Suprapubic skin (tissue), 4 donors: ENCODE data around the gene ST8SIA4. TPM values are rescaled to one million over a fixed set of nuclear protein-coding genes. Genes with fewer than 3 reads are reported as not detected.

Source experiments
- DNase-seq, 2 donors: peaks; one replicate each; pipeline ENCODE4 v3.0.0-alpha.2; 2019; ENCODE audit warnings: low spot score in 2 of 2
- H3K27ac ChIP-seq: fragments of 200-600 bp; sonication (generic); one replicate; pipeline ENCODE4 v1.5.1; 2019
- H3K27me3 ChIP-seq: fragments of 200-600 bp; sonication (generic); one replicate; pipeline ENCODE4 v1.5.1; 2019
- H3K36me3 ChIP-seq: fragments of 200-600 bp; sonication (generic); one replicate; pipeline ENCODE4 v1.5.1; 2019
- H3K4me1 ChIP-seq: fragments of 200-600 bp; sonication (generic); one replicate; pipeline ENCODE4 v1.5.1; 2019
- H3K4me3 ChIP-seq: fragments of 200-600 bp; sonication (generic); one replicate; pipeline ENCODE4 v1.5.1; 2019; ENCODE audit warnings: mild to moderate bottlenecking
- H3K9me3 ChIP-seq: fragments of 200-600 bp; sonication (generic); one replicate; pipeline ENCODE4 v1.5.1; 2019
- CTCF ChIP-seq, 2 donors: fragments of 200-600 bp in 1 of 2; fragments of 450-650 bp in 1 of 2; sonication (generic) in 1 of 2; IDR thresholded peaks; one replicate each; pipeline ENCODE4 v1.5.1; 2016 to 2019; ENCODE audit warnings: antibody characterized with exemption in 2 of 2, mild to moderate bottlenecking in 1 of 2, moderate library complexity in 1 of 2
- EP300 ChIP-seq: sonication (generic); formaldehyde crosslinking; IDR thresholded peaks from one replicate; pipeline ENCODE4 v1.6.1; 2017; ENCODE audit warnings: antibody characterized with exemption
- POLR2A ChIP-seq, 2 donors: fragments of 450-650 bp; IDR thresholded peaks; one replicate each; pipeline ENCODE4 v1.6.1; 2017; ENCODE audit warnings: antibody characterized with exemption in 2 of 2, mild to moderate bottlenecking in 2 of 2, moderate library complexity in 2 of 2
- POLR2AphosphoS5 ChIP-seq, 3 donors: sonication (generic); formaldehyde crosslinking; IDR thresholded peaks; one replicate each; pipeline ENCODE4 v1.6.1; 2017; ENCODE audit warnings: antibody characterized with exemption in 3 of 3
- WGBS: methylation state at CpG from one replicate; pipeline ENCODE4 v1.1.5; 2018; 5-methylcytosine and 5-hydroxymethylcytosine counted together
- total RNA-seq, 4 donors: library from RNA; depleted of rRNA; stranded (reverse); fragments of >200 nt; gene quantifications; one replicate each; pipeline ENCODE4 v1.1.0, GENCODE V29; 2016

ST8SIA4 gene
- total RNA-seq, 4 donors from 2014 or later: 0.44 to 2.3 (median 0.82) TPM

GRCh38 chr5:100905259-100905914, 2.3 kb upstream of the ST8SIA4 start:
- Histone ChIP-seq H3K27me3 (peaks cover 13% of the 10 kb centered on the region), H3K27ac (no peak overlapping the region), H3K4me3 (no peak overlapping the region), H3K36me3 (no peaks in the 10 kb centered on the region), H3K9me3 (no peaks in the 10 kb centered on the region), H3K4me1 (peaks cover 32% of the 10 kb centered on the region)
- 69% methylated on average over 6 of the region's 6 CpGs for WGBS
- TF ChIP-seq POLR2A (IDR thresholded peaks at IDR 0.05) (no peak), POLR2AphosphoS5 (IDR thresholded peaks at IDR 0.05) (no peak), EP300 (no peak), CTCF (IDR thresholded peaks at IDR 0.05) (no peak)
- no peak for DNase-seq

- Histone ChIP-seq H3K4me1 (peaks cover 35% of the 10 kb centered on the region), H3K27ac (peak overlapping the region; percentile 7), H3K4me3 (peak overlapping the region; percentile 50), H3K27me3 (peaks cover 13% of the 10 kb centered on the region), H3K9me3 (no peaks in the 10 kb centered on the region), H3K36me3 (no peaks in the 10 kb centered on the region)
- TF ChIP-seq EP300 (no peak), POLR2AphosphoS5 (IDR thresholded peaks at IDR 0.05) (no peak), CTCF (IDR thresholded peaks at IDR 0.05) (no peak), POLR2A (IDR thresholded peaks at IDR 0.05) (no peak)
- WGBS: 20% methylated on average over 23 of the region's 23 CpGs
- peak in 1 of 2 donors; percentile 75 for DNase-seq
These were observed 1.3 kb upstream of the ST8SIA4 start for GRCh38 chr5:100904259-100904861.

- Histone ChIP-seq H3K4me3 (peak overlapping the region; percentile 50), H3K27me3 (peaks cover 13% of the 10 kb centered on the region), H3K4me1 (peaks cover 35% of the 10 kb centered on the region), H3K36me3 (no peaks in the 10 kb centered on the region), H3K9me3 (no peaks in the 10 kb centered on the region), H3K27ac (peak overlapping the region; percentile 46)
- no peak for DNase-seq
- no peak for TF ChIP-seq EP300
- no peak for TF ChIP-seq CTCF (IDR thresholded peaks at IDR 0.05)
- TF ChIP-seq POLR2A (IDR thresholded peaks at IDR 0.05): no peak
- no peak for TF ChIP-seq POLR2AphosphoS5 (IDR thresholded peaks at IDR 0.05)
- 0% methylated on average over 14 of the region's 14 CpGs for WGBS
These were observed 543 bp downstream of the ST8SIA4 start for GRCh38 chr5:100902440-100903038.

- 2% methylated on average over 9 of the region's 9 CpGs for WGBS
- peaks cover 35% of the 10 kb centered on the region for H3K4me1 ChIP-seq
- no peaks in the 10 kb centered on the region for H3K36me3 ChIP-seq
- TF ChIP-seq EP300 (no peak), CTCF (IDR thresholded peaks at IDR 0.05) (no peak), POLR2A (IDR thresholded peaks at IDR 0.05) (no peak), POLR2AphosphoS5 (IDR thresholded peaks at IDR 0.05) (no peak)
- H3K27me3 ChIP-seq: peaks cover 13% of the 10 kb centered on the region
- peak overlapping the region; percentile 50 for H3K4me3 ChIP-seq
- H3K9me3 ChIP-seq: no peaks in the 10 kb centered on the region
- peak; percentile 63 to 77 for DNase-seq
- H3K27ac ChIP-seq: peak overlapping the region; percentile 61
These were observed 1.2 kb downstream of the ST8SIA4 start for GRCh38 chr5:100901821-100902341.
